ENCODE measurements around the gene UBASH3B.

DNA sequence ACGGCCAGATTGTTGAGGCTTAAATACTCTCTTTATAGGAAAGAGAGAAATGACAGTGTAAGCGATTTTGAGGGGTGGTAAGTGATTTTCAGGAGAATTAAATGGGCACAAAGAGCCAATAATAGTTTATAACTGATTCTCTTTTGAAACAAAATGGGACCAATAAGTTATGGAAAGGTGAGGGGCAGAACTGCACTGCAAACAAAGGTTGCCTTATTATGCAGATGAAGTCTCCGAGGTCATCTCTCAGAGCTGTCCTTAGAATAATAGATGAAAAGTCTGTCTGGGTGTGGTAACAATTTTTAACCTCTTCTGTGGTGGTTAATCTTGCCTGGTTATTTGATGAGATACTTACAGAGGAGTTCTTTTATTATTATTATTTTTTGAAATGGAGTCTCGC is 168.0 kb downstream of the UBASH3B start:
- TF ChIP-seq POLR2A (IDR thresholded peaks at IDR 0.05) = no peak
- TF ChIP-seq CTCF (IDR thresholded peaks at IDR 0.05) = no peak
